Mucosa of rectum (tissue), 2 donors: ENCODE results near the gene HECW1.
"Not testable (repeated sequence)": the region's sequence is repeated elsewhere in the genome, so short reads cannot be mapped to it uniquely, and the experiment has no call there.

ENCODE experiments used
- H3K27ac ChIP-seq, 2 donors: one replicate each; pipeline ENCODE4 v1.7.0; 2013; ENCODE audit warnings: inconsistent platforms in 2 of 2, low read depth in 2 of 2, low read length in 2 of 2
- H3K27me3 ChIP-seq, 2 donors: one replicate each; pipeline ENCODE4 v1.7.0; 2013; ENCODE audit warnings: low read length in 2 of 2; ENCODE audit not compliant: control insufficient read depth in 2 of 2, insufficient read depth in 2 of 2
- H3K36me3 ChIP-seq, 2 donors: one replicate each; pipeline ENCODE4 v1.7.0; 2013; ENCODE audit warnings: low read length in 2 of 2; ENCODE audit not compliant: control insufficient read depth in 2 of 2, insufficient read depth in 2 of 2
- H3K4me1 ChIP-seq, 2 donors: one replicate each; pipeline ENCODE4 v1.7.0; 2013; ENCODE audit warnings: low read length in 2 of 2, mild to moderate bottlenecking in 1 of 2; ENCODE audit not compliant: control insufficient read depth in 2 of 2, insufficient read depth in 2 of 2
- H3K4me3 ChIP-seq, 2 donors: one replicate each; pipeline ENCODE4 v1.7.0; 2013; ENCODE audit warnings: low read length in 2 of 2
- H3K9ac ChIP-seq, 2 donors: one replicate each; pipeline ENCODE4 v1.7.0; 2013; ENCODE audit warnings: low read length in 2 of 2, low read depth in 1 of 2, mild to moderate bottlenecking in 1 of 2
- H3K9me3 ChIP-seq, 2 donors: one replicate each; pipeline ENCODE4 v1.7.0; 2013; ENCODE audit warnings: low read length in 2 of 2; ENCODE audit not compliant: control insufficient read depth in 2 of 2
- donor health status: healthy.
- donor health status: Normal muscosa, but diverticular disease.

Gene HECW1

GRCh38 chr7:43198599-43199090 lies 86.2 kb downstream of the HECW1 start:
- Histone ChIP-seq H3K4me1 (no peaks in the 10 kb centered on the region), H3K9me3 (no peaks in the 10 kb centered on the region), H3K36me3 (no peaks in the 10 kb centered on the region), H3K27ac (no peak overlapping the region), H3K9ac (no peak overlapping the region), H3K4me3 (no peak overlapping the region), H3K27me3 (peaks cover 0 to 3% of the 10 kb centered on the region in 2 donors)

DNA sequence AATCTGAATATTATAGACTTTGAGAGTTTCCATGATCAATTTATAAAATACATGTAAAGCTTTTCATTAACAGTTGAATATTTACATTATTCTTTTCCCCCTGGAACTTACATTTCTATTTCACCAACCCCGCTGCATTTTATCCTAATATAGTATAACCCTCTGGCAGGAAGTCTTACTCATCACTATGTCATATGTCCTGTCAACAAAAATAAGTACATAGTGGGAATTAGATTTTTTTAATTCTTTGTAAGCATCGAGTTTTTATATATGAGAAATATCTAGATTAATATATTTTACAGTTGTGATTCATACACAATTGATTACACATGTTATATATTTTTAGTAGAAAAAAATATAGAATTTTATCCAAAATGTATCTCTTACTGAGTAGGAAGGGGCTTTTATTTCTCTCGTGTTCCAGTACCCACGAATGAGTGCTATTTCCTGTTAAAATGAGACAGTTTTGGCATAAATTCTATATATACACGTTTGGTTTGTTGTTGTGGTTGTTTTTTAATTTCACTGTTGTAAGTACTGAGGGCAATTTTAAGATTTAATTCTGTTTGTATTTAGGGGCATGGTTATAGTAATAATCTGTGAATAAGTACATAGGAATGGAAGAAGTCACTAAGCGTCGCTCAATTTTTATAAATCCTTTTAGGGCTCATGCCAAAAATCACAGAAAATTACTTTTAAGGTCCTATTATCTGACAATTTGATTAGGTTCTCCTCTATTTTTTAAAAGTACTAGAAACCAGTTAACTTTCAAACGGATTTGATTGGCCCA lies 87.1 kb downstream of the HECW1 start:
- H3K27ac ChIP-seq: no peak overlapping the region
- no peaks in the 10 kb centered on the region for H3K4me1 ChIP-seq
- H3K27me3 ChIP-seq: peaks cover 0 to 3% of the 10 kb centered on the region in 2 donors
- no peak overlapping the region for H3K9ac ChIP-seq
- no peak overlapping the region for H3K4me3 ChIP-seq
- H3K9me3 ChIP-seq: no peaks in the 10 kb centered on the region
- no peaks in the 10 kb centered on the region for H3K36me3 ChIP-seq

GRCh38 chr7:43201912-43202311 lies 89.5 kb downstream of the HECW1 start:
- no peaks in the 10 kb centered on the region for H3K9me3 ChIP-seq
- H3K4me3 ChIP-seq: no peak overlapping the region
- H3K4me1 ChIP-seq: no peaks in the 10 kb centered on the region
- peaks cover 0 to 3% of the 10 kb centered on the region in 2 donors for H3K27me3 ChIP-seq
- no peaks in the 10 kb centered on the region for H3K36me3 ChIP-seq
- no peak overlapping the region for H3K27ac ChIP-seq
- H3K9ac ChIP-seq: no peak overlapping the region

GRCh38 chr7:43204081-43204480 lies 91.6 kb downstream of the HECW1 start:
- H3K4me1 ChIP-seq: no peaks in the 10 kb centered on the region
- H3K36me3 ChIP-seq: no peaks in the 10 kb centered on the region
- H3K27me3 ChIP-seq: no peaks in the 10 kb centered on the region
- H3K9ac ChIP-seq: no peak overlapping the region
- no peak overlapping the region for H3K27ac ChIP-seq
- no peaks in the 10 kb centered on the region for H3K9me3 ChIP-seq
- H3K4me3 ChIP-seq: no peak overlapping the region

- Histone ChIP-seq H3K9ac (no peak overlapping the region), H3K9me3 (no peaks in the 10 kb centered on the region), H3K4me3 (no peak overlapping the region), H3K4me1 (no peaks in the 10 kb centered on the region), H3K27me3 (no peaks in the 10 kb centered on the region), H3K27ac (no peak overlapping the region), H3K36me3 (no peaks in the 10 kb centered on the region)
Measured at GRCh38 chr7:43205171-43205795, 92.8 kb downstream of the HECW1 start.

- Histone ChIP-seq H3K27ac (no peak overlapping the region), H3K36me3 (no peaks in the 10 kb centered on the region), H3K9ac (no peak overlapping the region), H3K27me3 (no peaks in the 10 kb centered on the region), H3K4me3 (no peak overlapping the region), H3K9me3 (no peaks in the 10 kb centered on the region), H3K4me1 (no peaks in the 10 kb centered on the region)
Measured at GRCh38 chr7:43208242-43208641, 95.8 kb downstream of the HECW1 start.

DNA sequence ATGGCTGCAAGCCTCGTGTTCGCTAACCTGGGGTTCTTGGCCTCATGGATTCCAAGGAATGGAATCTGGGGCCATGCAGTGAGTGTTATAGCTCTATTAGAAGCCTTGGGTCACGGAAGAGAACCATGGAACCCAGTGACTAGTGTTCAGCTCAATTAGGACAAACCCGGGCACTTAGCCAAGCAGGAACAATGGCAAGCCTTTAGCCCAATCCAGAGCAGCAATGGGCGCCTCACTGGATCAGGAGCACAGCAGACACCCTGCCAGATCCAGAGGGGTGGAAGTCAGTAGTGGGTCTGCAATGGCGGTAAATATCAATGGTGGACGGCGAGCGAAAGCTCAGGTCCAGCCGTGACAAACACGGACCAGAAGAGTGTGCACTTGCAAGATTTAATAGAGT lies 98.1 kb downstream of the HECW1 start:
- not testable (repeated sequence) for H3K4me1 ChIP-seq, H3K4me3 ChIP-seq, H3K36me3 ChIP-seq, H3K9ac ChIP-seq, H3K27ac ChIP-seq, H3K27me3 ChIP-seq, H3K9me3 ChIP-seq

- H3K9ac ChIP-seq: no peak overlapping the region
Measured at GRCh38 chr7:43211286-43211685, 98.8 kb downstream of the HECW1 start.

DNA sequence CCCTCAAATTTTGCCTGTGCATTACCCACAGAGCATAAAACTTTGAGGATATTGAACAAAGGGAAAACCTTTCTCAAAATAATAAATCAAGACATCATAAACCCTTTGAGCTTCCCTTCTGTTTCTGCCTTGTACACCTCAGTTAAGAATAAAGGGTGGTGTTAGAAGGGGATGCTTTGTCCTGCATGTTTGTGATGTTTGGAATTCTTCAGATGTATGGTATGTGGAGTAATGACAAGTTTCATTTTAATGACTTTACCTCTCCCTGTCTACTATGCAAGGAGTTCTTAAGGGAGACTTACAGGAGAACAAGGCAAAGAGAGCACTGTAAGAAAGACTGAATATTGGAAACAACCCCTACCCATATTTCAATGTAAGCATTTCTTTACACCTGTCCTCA lies 99.2 kb downstream of the HECW1 start:
- Histone ChIP-seq H3K27ac (no peak overlapping the region), H3K27me3 (no peaks in the 10 kb centered on the region), H3K36me3 (no peaks in the 10 kb centered on the region), H3K9me3 (no peaks in the 10 kb centered on the region), H3K4me1 (no peaks in the 10 kb centered on the region), H3K4me3 (no peak overlapping the region), H3K9ac (no peak overlapping the region)

More at GRCh38 chr7:43211286-43211685, 98.8 kb downstream of the HECW1 start:
- Histone ChIP-seq H3K27ac (no peak overlapping the region), H3K27me3 (no peaks in the 10 kb centered on the region), H3K36me3 (no peaks in the 10 kb centered on the region), H3K9me3 (no peaks in the 10 kb centered on the region), H3K4me1 (no peaks in the 10 kb centered on the region), H3K4me3 (no peak overlapping the region)

DNA sequence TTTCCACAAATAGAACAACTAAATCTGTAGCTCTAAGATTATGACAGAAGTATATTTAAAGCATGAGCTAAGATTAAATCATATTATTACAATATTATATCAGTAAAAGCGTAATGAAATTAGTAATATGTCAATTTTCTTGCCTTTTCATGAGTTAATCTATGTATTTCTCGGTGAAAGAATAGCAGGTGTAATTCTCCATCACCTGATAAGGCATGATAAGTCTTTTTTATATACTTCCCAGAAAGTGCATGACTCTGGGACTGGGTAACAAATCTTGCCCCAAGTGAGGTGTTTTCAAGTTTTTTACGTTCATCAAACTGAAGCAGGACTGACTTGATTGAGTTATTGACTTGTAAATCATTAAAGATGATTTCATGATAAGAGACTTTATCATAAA lies 100.5 kb downstream of the HECW1 start:
- H3K4me3 ChIP-seq: no peak overlapping the region
- H3K27ac ChIP-seq: no peak overlapping the region
- no peak overlapping the region for H3K9ac ChIP-seq
- H3K4me1 ChIP-seq: no peaks in the 10 kb centered on the region
- no peaks in the 10 kb centered on the region for H3K27me3 ChIP-seq
- no peaks in the 10 kb centered on the region for H3K9me3 ChIP-seq
- no peaks in the 10 kb centered on the region for H3K36me3 ChIP-seq
